ENCODE results near the gene UNC80. TPM values are rescaled to one million over a fixed set of nuclear protein-coding genes. Genes with fewer than 3 reads are reported as not detected.

The UNC80 gene
- polyA plus RNA-seq, 1 of the 3 experiments (the other 2 are of a cell fraction), result 0.59 TPM

GRCh38 chr2:210035679-210036078 is 264.0 kb downstream of the UNC80 start:
- WGBS (ENCODE audit: low lambda C conversion rate), result 97% methylated on average over 4 of the region's 4 CpGs

GRCh38 chr2:210038078-210038477 is 266.4 kb downstream of the UNC80 start:
- H3F3A ChIP-seq (replicated peaks; ENCODE audit: insufficient read depth), result peaks cover 6% of the 10 kb centered on the region
- H3K4me1 ChIP-seq (ENCODE audit: control insufficient read depth in 1 of 2, insufficient read depth in 2 of 2, low read depth in 1 of 2, low read length in 1 of 2), result no peaks in the 10 kb centered on the region
- no peak for DNase-seq
- POLR2A ChIA-PET, result no interaction called here
- H3K4me3 ChIP-seq (ENCODE audit: low read depth in 2 of 2, low read length in 1 of 2), result no peak overlapping the region
- 97% methylated on average over 3 of the region's 3 CpGs for WGBS (ENCODE audit: low lambda C conversion rate)
- H4K20me1 ChIP-seq (ENCODE audit: insufficient read depth), result no peaks in the 10 kb centered on the region
- peaks cover 9 to 14% of the 10 kb centered on the region in 2 experiments for H3K36me3 ChIP-seq (replicated peaks in 1 of 2; ENCODE audit: control insufficient read depth in 1 of 2, insufficient read depth in 2 of 2, low read length in 1 of 2)
- no peaks in the 10 kb centered on the region for H3K79me2 ChIP-seq (ENCODE audit: insufficient read depth)
- no peaks in the 10 kb centered on the region for H3K9me2 ChIP-seq
- H3K4me2 ChIP-seq, result no peak overlapping the region
- no peaks in the 10 kb centered on the region for H3K27me3 ChIP-seq (ENCODE audit: insufficient read depth)
- no peak overlapping the region for H3K27ac ChIP-seq (ENCODE audit: low read depth in 2 of 2, low read length in 1 of 2)
- CTCF ChIA-PET, result interaction anchor here (0.6 kb wide), 1 partner anchor 580 kb away, joined by 3 read pairs; no protein-coding TSS in a partner anchor
- no peak overlapping the region for H2AFZ ChIP-seq (ENCODE audit: low read depth)
- no peak overlapping the region for H3K9ac ChIP-seq
- no peaks in the 10 kb centered on the region for H3K9me3 ChIP-seq
- TF ChIP-seq SIN3A (IDR thresholded peaks at IDR 0.05; ENCODE audit: borderline replicate concordance, low read depth, low read length) (no peak), FOXM1 (IDR thresholded peaks at IDR 0.05; ENCODE audit: low read depth) (no peak), PBX3 (IDR thresholded peaks at IDR 0.05) (no peak), RCOR1 (IDR thresholded peaks at IDR 0.05; ENCODE audit: low read length) (no peak), CHD2 (IDR thresholded peaks at IDR 0.05; ENCODE audit: low read length, partially characterized antibody) (no peak), EZH2phosphoT487 (IDR thresholded peaks at IDR 0.05; ENCODE audit: borderline replicate concordance, low read depth) (no peak), TEAD4 (IDR thresholded peaks at IDR 0.05; ENCODE audit: borderline replicate concordance, insufficient read depth) (no peak), FOXJ3 (CRISPR knock-in tag; IDR thresholded peaks at IDR 0.05) (no peak), GABPA (IDR thresholded peaks at IDR 0.05; ENCODE audit: low read depth) (no peak), NFIC (IDR thresholded peaks at IDR 0.05; ENCODE audit: borderline replicate concordance) (no peak), SMC3 (IDR thresholded peaks at IDR 0.05; ENCODE audit: low read depth, low read length) (no peak), IRF3 (IDR thresholded peaks at IDR 0.05; ENCODE audit: low read depth, low read length) (no peak)

More at GRCh38 chr2:210035679-210036078, 264.0 kb downstream of the UNC80 start:
- H3K9me2 ChIP-seq, result no peaks in the 10 kb centered on the region
- H4K20me1 ChIP-seq (ENCODE audit: insufficient read depth), result no peaks in the 10 kb centered on the region
- DNase-seq, result no peak
- no peaks in the 10 kb centered on the region for H3K9me3 ChIP-seq
- no peaks in the 10 kb centered on the region for H3K27me3 ChIP-seq (ENCODE audit: insufficient read depth)
- no peak overlapping the region for H3K27ac ChIP-seq (ENCODE audit: low read depth in 2 of 2, low read length in 1 of 2)
- POLR2A ChIA-PET, result no interaction called here
- H3F3A ChIP-seq (replicated peaks; ENCODE audit: insufficient read depth), result peaks cover 10% of the 10 kb centered on the region
- no peak overlapping the region for H3K4me2 ChIP-seq
- H3K36me3 ChIP-seq (replicated peaks in 1 of 2; ENCODE audit: control insufficient read depth in 1 of 2, insufficient read depth in 2 of 2, low read length in 1 of 2), result peaks cover 9 to 10% of the 10 kb centered on the region in 2 experiments
- no peak overlapping the region for H2AFZ ChIP-seq (ENCODE audit: low read depth)
- CTCF ChIA-PET, result interaction anchor here (0.6 to 1.0 kb wide), 2 partner anchors 132 to 163 kb away, joined by 3 read pairs; no protein-coding TSS in a partner anchor
- TF ChIP-seq RFX5 (IDR thresholded peaks at IDR 0.05; ENCODE audit: low read length) (no peak), JUND (IDR thresholded peaks at IDR 0.05) (no peak), FOXJ3 (CRISPR knock-in tag; IDR thresholded peaks at IDR 0.05) (no peak), CTCF (IDR thresholded peaks at IDR 0.05) (no peak), ZBTB33 (IDR thresholded peaks at IDR 0.05; ENCODE audit: borderline replicate concordance, low read depth) (no peak), MXI1 (IDR thresholded peaks at IDR 0.05; ENCODE audit: low read depth, low read length) (no peak), YY1 (IDR thresholded peaks at IDR 0.05; ENCODE audit: low read depth) (no peak), GABPA (IDR thresholded peaks at IDR 0.05; ENCODE audit: low read depth) (no peak), NFIC (IDR thresholded peaks at IDR 0.05; ENCODE audit: borderline replicate concordance) (no peak)
- H3K4me3 ChIP-seq (ENCODE audit: low read depth in 2 of 2, low read length in 1 of 2), result no peak overlapping the region
- H3K79me2 ChIP-seq (ENCODE audit: insufficient read depth), result no peaks in the 10 kb centered on the region
- H3K4me1 ChIP-seq (ENCODE audit: control insufficient read depth in 1 of 2, insufficient read depth in 2 of 2, low read depth in 1 of 2, low read length in 1 of 2), result no peaks in the 10 kb centered on the region
- H3K9ac ChIP-seq, result no peak overlapping the region
